DND-41 (cell line): ENCODE data around the gene HSBP1.

ENCODE experiments used
- ATAC-seq: fragments of 200-7000 bp; cut with Tn5 transposase; 3 replicates; pipeline ENCODE4 v1.9.1; 2021; ENCODE audit warnings: low read depth; ENCODE audit not compliant: insufficient read depth
- DNase-seq: peaks from one replicate; pipeline ENCODE4 v3.0.0-alpha.2; 2020
- H2AFZ ChIP-seq: 2 replicates; pipeline ENCODE4 v1.6.0; 2012; ENCODE audit warnings: low read depth, low read length
- H3K27ac ChIP-seq: 2 replicates; pipeline ENCODE4 v1.5.1; 2012; ENCODE audit warnings: low read length, inconsistent platforms
- H3K27me3 ChIP-seq: fragments of 200-600 bp; sonication (generic); 2 replicates; pipeline ENCODE4 v1.6.0; 2012; ENCODE audit warnings: low read length, mild to moderate bottlenecking, inconsistent platforms; ENCODE audit not compliant: insufficient read depth, poor library complexity
- H3K36me3 ChIP-seq: 2 replicates; pipeline ENCODE4 v1.5.1; 2012; ENCODE audit warnings: low read length, inconsistent platforms; ENCODE audit not compliant: insufficient read depth
- H3K4me1 ChIP-seq: 2 replicates; pipeline ENCODE4 v1.5.1; 2012; ENCODE audit warnings: mild to moderate bottlenecking, low read length; ENCODE audit not compliant: insufficient read depth
- H3K4me2 ChIP-seq: 2 replicates; pipeline ENCODE4 v1.6.0; 2012; ENCODE audit warnings: mild to moderate bottlenecking, moderate library complexity, low read length, inconsistent platforms; ENCODE audit not compliant: insufficient read depth
- H3K4me3 ChIP-seq, 2 experiments: fragments of 200-600 bp in 1 of 2; shearing (Covaris generic) in 1 of 2; 2 replicates each; pipeline ENCODE4 v1.5.1; 2012 to 2016; ENCODE audit warnings: inconsistent platforms in 2 of 2, low read length in 2 of 2, mild to moderate bottlenecking in 2 of 2, low read depth in 1 of 2, moderate library complexity in 1 of 2
- H3K79me2 ChIP-seq: 2 replicates; pipeline ENCODE4 v1.6.0; 2012; ENCODE audit warnings: low read length, inconsistent platforms; ENCODE audit not compliant: insufficient read depth
- H3K9ac ChIP-seq: 2 replicates; pipeline ENCODE4 v1.6.0; 2012; ENCODE audit warnings: low read depth, mild to moderate bottlenecking, inconsistent platforms, low read length, moderate library complexity
- H3K9me3 ChIP-seq: 2 replicates; pipeline ENCODE4 v1.5.1; 2012; ENCODE audit warnings: low read length, moderate library complexity, mild to moderate bottlenecking, inconsistent platforms; ENCODE audit not compliant: insufficient read depth, severe bottlenecking
- H4K20me1 ChIP-seq: 2 replicates; pipeline ENCODE4 v1.6.0; 2012; ENCODE audit warnings: low read length; ENCODE audit not compliant: insufficient read depth
- CTCF ChIP-seq: IDR thresholded peaks from 2 replicates; pipeline ENCODE4 v1.5.1; 2012; ENCODE audit warnings: borderline replicate concordance, low read length, moderate library complexity, mild to moderate bottlenecking; ENCODE audit not compliant: poor library complexity, severe bottlenecking; ENCODE audit errors: extremely low read depth
- EZH2 ChIP-seq: IDR thresholded peaks from 3 replicates; pipeline ENCODE4 v1.6.1; 2012; ENCODE audit warnings: borderline replicate concordance, low read depth, mild to moderate bottlenecking, moderate library complexity, low read length, inconsistent platforms; ENCODE audit not compliant: severe bottlenecking

HSBP1 gene

GRCh38 chr16:83851473-83851872 lies 43.7 kb downstream of the HSBP1 start:
- Histone ChIP-seq H3K4me3 (no peak overlapping the region), H3K9ac (no peak overlapping the region), H3K36me3 (no peaks in the 10 kb centered on the region), H4K20me1 (no peaks in the 10 kb centered on the region), H3K4me2 (no peak overlapping the region), H3K27ac (no peak overlapping the region), H2AFZ (no peak overlapping the region), H3K27me3 (peaks cover 5% of the 10 kb centered on the region), H3K4me1 (no peaks in the 10 kb centered on the region), H3K79me2 (no peaks in the 10 kb centered on the region), H3K9me3 (no peaks in the 10 kb centered on the region)
- no peak for DNase-seq
- ATAC-seq = no peak
- TF ChIP-seq CTCF (no peak), EZH2 (no peak)

GRCh38 chr16:83852774-83853173 lies 45.0 kb downstream of the HSBP1 start:
- Histone ChIP-seq H3K36me3 (no peaks in the 10 kb centered on the region), H3K4me2 (no peak overlapping the region), H3K79me2 (no peaks in the 10 kb centered on the region), H3K9me3 (no peaks in the 10 kb centered on the region), H3K27me3 (peaks cover 5% of the 10 kb centered on the region), H2AFZ (no peak overlapping the region), H3K4me3 (no peak overlapping the region), H3K9ac (no peak overlapping the region), H4K20me1 (no peaks in the 10 kb centered on the region), H3K4me1 (no peaks in the 10 kb centered on the region), H3K27ac (no peak overlapping the region)
- no peak for ATAC-seq
- TF ChIP-seq EZH2 (no peak), CTCF (no peak)
- DNase-seq = no peak

- Histone ChIP-seq H3K79me2 (no peaks in the 10 kb centered on the region), H3K4me3 (no peak overlapping the region), H3K4me1 (no peaks in the 10 kb centered on the region), H3K27ac (no peak overlapping the region), H3K4me2 (no peak overlapping the region), H4K20me1 (no peaks in the 10 kb centered on the region), H2AFZ (no peak overlapping the region), H3K36me3 (no peaks in the 10 kb centered on the region), H3K9me3 (no peaks in the 10 kb centered on the region), H3K27me3 (peaks cover 5% of the 10 kb centered on the region), H3K9ac (no peak overlapping the region)
- DNase-seq (no peak), ATAC-seq (no peak)
- no peak for TF ChIP-seq CTCF
- no peak for TF ChIP-seq EZH2
Measured at GRCh38 chr16:83853834-83854233, 46.1 kb downstream of the HSBP1 start.

GRCh38 chr16:83854420-83854819 lies 46.6 kb downstream of the HSBP1 start:
- DNase-seq = no peak
- no peaks in the 10 kb centered on the region for H3K4me1 ChIP-seq
- H3K4me2 ChIP-seq = no peak overlapping the region
- H2AFZ ChIP-seq = no peak overlapping the region
- TF ChIP-seq CTCF (no peak), EZH2 (no peak)
- no peaks in the 10 kb centered on the region for H4K20me1 ChIP-seq
- ATAC-seq = no peak
- no peaks in the 10 kb centered on the region for H3K9me3 ChIP-seq
- no peaks in the 10 kb centered on the region for H3K79me2 ChIP-seq
- no peak overlapping the region for H3K27ac ChIP-seq
- H3K36me3 ChIP-seq = no peaks in the 10 kb centered on the region
- H3K9ac ChIP-seq = no peak overlapping the region
- no peak overlapping the region for H3K4me3 ChIP-seq
- H3K27me3 ChIP-seq = peaks cover under 1% of the 10 kb centered on the region
